HG02852 (cell line): ENCODE measurements around the gene TGM1.

ENCODE experiments used
- ATAC-seq: cut with Tn5 transposase; IDR thresholded peaks from one replicate; pipeline ENCODE4 v1.9.1; 2021; ENCODE audit warnings: mild to moderate bottlenecking, moderate library complexity; ENCODE audit not compliant: unreplicated experiment

Gene TGM1

GRCh38 chr14:24271134-24271833, 8.3 kb upstream of the TGM1 start, which contains the start of gene RABGGTA:
Gene RABGGTA, minus strand, starts transcription at chr14:24271597. Its CDS starts 482 bp downstream, at chr14:24271115.
- ATAC-seq = peak; percentile 90

- ATAC-seq = no peak
Measured at GRCh38 chr14:24270537-24271133, 7.7 kb upstream of the TGM1 start.

- ATAC-seq = no peak
Measured at GRCh38 chr14:24269910-24270536, 7.0 kb upstream of the TGM1 start.

- no peak for ATAC-seq
Measured at GRCh38 chr14:24269368-24269767, 6.4 kb upstream of the TGM1 start.

- no peak for ATAC-seq
Measured at GRCh38 chr14:24268225-24268624, 5.2 kb upstream of the TGM1 start.

GRCh38 chr14:24267516-24267915, 4.5 kb upstream of the TGM1 start:
- no peak for ATAC-seq

- no peak for ATAC-seq
Measured at GRCh38 chr14:24266344-24267244, 3.6 kb upstream of the TGM1 start.

GRCh38 chr14:24264298-24264697, 1.3 kb upstream of the TGM1 start:
- no peak for ATAC-seq

- no peak for ATAC-seq
Measured at GRCh38 chr14:24263848-24264247, 871 bp upstream of the TGM1 start.

- no peak for ATAC-seq
Measured at GRCh38 chr14:24261969-24262327, 1.0 kb downstream of the TGM1 start.

GRCh38 chr14:24261256-24261968, 1.6 kb downstream of the TGM1 start:
- ATAC-seq = no peak

GRCh38 chr14:24260780-24261157, 2.2 kb downstream of the TGM1 start:
- no peak for ATAC-seq

GRCh38 chr14:24260026-24260779, 2.8 kb downstream of the TGM1 start:
- ATAC-seq = no peak

GRCh38 chr14:24259282-24260025, 3.5 kb downstream of the TGM1 start:
- ATAC-seq = no peak

- ATAC-seq = no peak
Measured at GRCh38 chr14:24258548-24259265, 4.3 kb downstream of the TGM1 start.

GRCh38 chr14:24258119-24258518, 4.9 kb downstream of the TGM1 start:
- ATAC-seq = no peak

- no peak for ATAC-seq
Measured at GRCh38 chr14:24256960-24257359, 6.0 kb downstream of the TGM1 start.

- no peak for ATAC-seq
Measured at GRCh38 chr14:24255931-24256711, 6.9 kb downstream of the TGM1 start.
